H9 (cell line): ENCODE measurements around the gene POU6F2. TPM values are rescaled to one million over a fixed set of nuclear protein-coding genes. Genes with fewer than 3 reads are reported as not detected.

Experiments
- DNase-seq: peaks from one replicate; pipeline ENCODE4 v3.0.0-alpha.2; 2017
- H2AFZ ChIP-seq: one replicate; pipeline ENCODE4 v1.6.1; 2013; ENCODE audit warnings: mild to moderate bottlenecking, low read length, control low read depth, moderate library complexity
- H2AK5ac ChIP-seq: 2 replicates; pipeline ENCODE4 v1.6.1; 2013; ENCODE audit warnings: low read length, control low read depth, mixed read lengths; ENCODE audit not compliant: insufficient read length
- H2BK120ac ChIP-seq: one replicate; pipeline ENCODE4 v1.6.1; 2013; ENCODE audit warnings: low read depth, mild to moderate bottlenecking, low read length, control low read depth, inconsistent platforms; ENCODE audit not compliant: poor library complexity, severe bottlenecking
- H2BK12ac ChIP-seq: 2 replicates; pipeline ENCODE4 v1.6.1; 2013; ENCODE audit warnings: low read length, control low read depth, mixed read lengths, low read depth; ENCODE audit not compliant: insufficient read length
- H2BK15ac ChIP-seq: 2 replicates; pipeline ENCODE4 v1.6.1; 2013; ENCODE audit warnings: low read depth, low read length, control low read depth
- H2BK20ac ChIP-seq: one replicate; pipeline ENCODE4 v1.6.1; 2013; ENCODE audit warnings: low read depth, mild to moderate bottlenecking, low read length, control low read depth, inconsistent platforms; ENCODE audit not compliant: poor library complexity, severe bottlenecking
- H2BK5ac ChIP-seq: 2 replicates; pipeline ENCODE4 v1.6.1; 2013; ENCODE audit warnings: low read length, control low read depth, mixed read lengths; ENCODE audit not compliant: insufficient read length
- H3K14ac ChIP-seq: 2 replicates; pipeline ENCODE4 v1.6.1; 2013; ENCODE audit warnings: low read length, control low read depth; ENCODE audit not compliant: insufficient read depth
- H3K18ac ChIP-seq: 2 replicates; pipeline ENCODE4 v1.6.1; 2013; ENCODE audit warnings: low read depth, mild to moderate bottlenecking, mixed read lengths, low read length, control low read depth; ENCODE audit not compliant: insufficient read length
- H3K23ac ChIP-seq: 2 replicates; pipeline ENCODE4 v1.6.1; 2013; ENCODE audit warnings: low read length, control low read depth, mixed read lengths, low read depth; ENCODE audit not compliant: insufficient read length
- H3K23me2 ChIP-seq: 2 replicates; pipeline ENCODE4 v1.6.1; 2013; ENCODE audit warnings: low read depth, mild to moderate bottlenecking, mixed read lengths, low read length, control low read depth; ENCODE audit not compliant: insufficient read length, poor library complexity, severe bottlenecking
- H3K27ac ChIP-seq: 2 replicates; pipeline ENCODE4 v1.5.1; 2013; ENCODE audit warnings: low read length, control low read depth, mixed read lengths, low read depth; ENCODE audit not compliant: insufficient read length
- H3K27me3 ChIP-seq: 2 replicates; pipeline ENCODE4 v1.6.1; 2013; ENCODE audit warnings: low read length, control low read depth, inconsistent platforms; ENCODE audit not compliant: insufficient read depth
- H3K4ac ChIP-seq: 2 replicates; pipeline ENCODE4 v1.6.1; 2013; ENCODE audit warnings: low read depth, mild to moderate bottlenecking, control low read depth, inconsistent platforms, low read length, moderate library complexity
- H3K4me1 ChIP-seq: 2 replicates; pipeline ENCODE4 v1.6.1; 2013; ENCODE audit warnings: low read length, control low read depth, inconsistent platforms; ENCODE audit not compliant: insufficient read depth
- H3K4me2 ChIP-seq: 2 replicates; pipeline ENCODE4 v1.6.1; 2013; ENCODE audit warnings: low read length, control low read depth, mixed read lengths; ENCODE audit not compliant: insufficient read length, insufficient read depth
- H3K56ac ChIP-seq: 2 replicates; pipeline ENCODE4 v1.6.1; 2013; ENCODE audit warnings: low read depth, mild to moderate bottlenecking, mixed read lengths, low read length, control low read depth; ENCODE audit not compliant: insufficient read length
- H3K79me1 ChIP-seq: 2 replicates; pipeline ENCODE4 v1.6.1; 2013; ENCODE audit warnings: low read depth, mild to moderate bottlenecking, moderate library complexity, low read length, control low read depth, inconsistent platforms; ENCODE audit not compliant: insufficient read depth, poor library complexity, severe bottlenecking
- H3K79me2 ChIP-seq: 2 replicates; pipeline ENCODE4 v1.6.1; 2013; ENCODE audit warnings: low read length, control low read depth, inconsistent platforms; ENCODE audit not compliant: insufficient read depth
- H3K9ac ChIP-seq: 2 replicates; pipeline ENCODE4 v1.6.1; 2013; ENCODE audit warnings: low read length, control low read depth, mixed read lengths; ENCODE audit not compliant: insufficient read length; ENCODE audit errors: extremely low read depth
- H3K9me3 ChIP-seq: one replicate; pipeline ENCODE4 v1.6.1; 2013; ENCODE audit warnings: low read depth, low read length, inconsistent platforms; ENCODE audit not compliant: control insufficient read depth
- H3T11ph ChIP-seq: one replicate; pipeline ENCODE4 v1.6.1; 2013; ENCODE audit warnings: mild to moderate bottlenecking, low read length, control low read depth, inconsistent platforms
- H4K20me1 ChIP-seq: one replicate; pipeline ENCODE4 v1.6.1; 2013; ENCODE audit not compliant: control insufficient read depth, insufficient read length, insufficient read depth
- H4K5ac ChIP-seq: 2 replicates; pipeline ENCODE4 v1.6.1; 2013; ENCODE audit warnings: low read depth, mild to moderate bottlenecking, mixed read lengths, low read length, control low read depth; ENCODE audit not compliant: insufficient read length
- H4K8ac ChIP-seq: replicated peaks from 2 replicates; pipeline ENCODE4 v1.6.1; 2013; ENCODE audit warnings: low read length, control low read depth, mixed read lengths, low read depth; ENCODE audit not compliant: insufficient read length
- H4K91ac ChIP-seq: 2 replicates; pipeline ENCODE4 v1.6.1; 2013; ENCODE audit warnings: low read depth, mild to moderate bottlenecking, moderate library complexity, mixed read lengths, low read length, control low read depth; ENCODE audit not compliant: insufficient read length
- H3K27ac Mint-ChIP-seq, 3 experiments: 2 replicates in 2 of 3; 3 replicates in 1 of 3; pipeline ENCODE4 v1.8.0; 2020 to 2021; ENCODE audit warnings: mixed read lengths in 3 of 3, mild to moderate bottlenecking in 1 of 3, moderate library complexity in 1 of 3
- H3K27me3 Mint-ChIP-seq: 2 replicates; pipeline ENCODE4 v1.8.0; 2021; ENCODE audit warnings: low read depth, mild to moderate bottlenecking, moderate library complexity, mixed read lengths
- H3K36me3 Mint-ChIP-seq, 3 experiments: 2 replicates in 2 of 3; 3 replicates in 1 of 3; pipeline ENCODE4 v1.8.0; 2020 to 2021; ENCODE audit warnings: low read depth in 3 of 3, mixed read lengths in 3 of 3; ENCODE audit not compliant: insufficient read depth in 1 of 3
- H3K4me1 Mint-ChIP-seq, 2 experiments: 2 replicates each; pipeline ENCODE4 v1.8.0; 2020; ENCODE audit warnings: mixed read lengths in 2 of 2
- H3K4me3 Mint-ChIP-seq, 2 experiments: 2 replicates in 1 of 2; 3 replicates in 1 of 2; pipeline ENCODE4 v1.8.0; 2020 to 2021; ENCODE audit warnings: mild to moderate bottlenecking in 2 of 2, mixed read lengths in 2 of 2, moderate library complexity in 1 of 2
- H3K9me3 Mint-ChIP-seq, 2 experiments: 2 replicates in 1 of 2; 3 replicates in 1 of 2; pipeline ENCODE4 v1.8.0; 2020; ENCODE audit warnings: mild to moderate bottlenecking in 2 of 2, mixed read lengths in 2 of 2, moderate library complexity in 1 of 2
- CTCF ChIP-seq: fragments of 200-600 bp; sonication (generic); conservative IDR thresholded peaks from 3 replicates; pipeline ENCODE4 v1.8.0; 2021; ENCODE audit warnings: antibody characterized with exemption, mild to moderate bottlenecking
- WGBS: extraction: QIAGEN DNeasy Blood & Tissue Kit; methylation state at CpG from one replicate; pipeline ENCODE4 v1.1.7; 2013; ENCODE audit warnings: missing lambda C conversion rate, low lambda C conversion rate, mixed read lengths; ENCODE audit not compliant: insufficient read length; ENCODE audit errors: extremely low coverage; 5-methylcytosine and 5-hydroxymethylcytosine counted together
- total RNA-seq: library from RNA; stranded (reverse); gene quantifications from 2 replicates; pipeline ENCODE4 v1.2.1, GENCODE V29; 2021

Gene POU6F2
- total RNA-seq, 1 experiment from 2014 or later, result 1.9 TPM

GRCh38 chr7:39161903-39162302 lies 184.2 kb downstream of the POU6F2 start:
- TF ChIP-seq CTCF, result no peak
- H3K4me3 Mint-ChIP-seq, result no peak overlapping the region
- H3K9me3 ChIP-seq, result no peaks in the 10 kb centered on the region
- H3K27me3 Mint-ChIP-seq, result no peaks in the 10 kb centered on the region
- no CpG with 5 or more reads among the region's 2 CpGs for WGBS
- H2AFZ ChIP-seq, result no peak overlapping the region
- H2BK20ac ChIP-seq, result no peak overlapping the region
- H2AK5ac ChIP-seq, result no peak overlapping the region
- H3T11ph ChIP-seq, result no peak overlapping the region
- H4K8ac ChIP-seq, result no peak overlapping the region
- H3K27ac Mint-ChIP-seq, result no peak overlapping the region; a peak in 1 of 7 replicates
- no peak overlapping the region for H3K56ac ChIP-seq
- H3K79me2 ChIP-seq, result no peaks in the 10 kb centered on the region
- H2BK120ac ChIP-seq, result no peak overlapping the region
- H3K27me3 ChIP-seq, result no peaks in the 10 kb centered on the region
- H4K5ac ChIP-seq, result no peak overlapping the region
- no peaks in the 10 kb centered on the region for H3K4me1 Mint-ChIP-seq
- no peaks in the 10 kb centered on the region for H3K79me1 ChIP-seq
- no peak overlapping the region for H2BK12ac ChIP-seq
- no peak overlapping the region for H2BK5ac ChIP-seq
- no peak overlapping the region for H2BK15ac ChIP-seq
- no peaks in the 10 kb centered on the region for H3K9me3 Mint-ChIP-seq
- H3K4me1 ChIP-seq, result no peaks in the 10 kb centered on the region
- no peak overlapping the region for H3K4ac ChIP-seq
- H3K14ac ChIP-seq, result no peak overlapping the region
- no peak overlapping the region for H3K23ac ChIP-seq
- H3K27ac ChIP-seq, result no peak overlapping the region
- no peak overlapping the region for H3K4me2 ChIP-seq
- no peak overlapping the region for H4K91ac ChIP-seq
- H3K18ac ChIP-seq, result no peak overlapping the region
- no peak overlapping the region for H3K9ac ChIP-seq
- DNase-seq, result no peak
- H3K23me2 ChIP-seq, result no peaks in the 10 kb centered on the region
- H3K36me3 Mint-ChIP-seq, result no peaks in the 10 kb centered on the region
- H4K20me1 ChIP-seq, result no peaks in the 10 kb centered on the region
